Activated CD4-positive, alpha-beta T cell treated with anti-CD3 and anti-CD28 coated beads, Interleukin-2, amount 50 U/mL, for 4 hours (primary cell): ENCODE measurements around the gene PRDX5.

Source experiments
- DNase-seq, 2 experiments: peaks; one replicate each; pipeline ENCODE4 v3.0.0-alpha.2; 2020

PRDX5 gene

GRCh38 chr11:64367931-64368672, 50.2 kb downstream of the PRDX5 start:
- no peak for DNase-seq

GRCh38 chr11:64368673-64369074, 50.8 kb downstream of the PRDX5 start:
- no peak for DNase-seq

GRCh38 chr11:64369440-64370421, 51.8 kb downstream of the PRDX5 start:
- no peak for DNase-seq

- DNase-seq = no peak
Observed at GRCh38 chr11:64371201-64371600, 53.3 kb downstream of the PRDX5 start.
